Lower leg skin (tissue), 4 donors: ENCODE measurements around the gene SLC25A44. TPM values are rescaled to one million over a fixed set of nuclear protein-coding genes. Genes with fewer than 3 reads are reported as not detected.
A peak's percentile ranks its signal among the peaks of the same experiment; 100 is the strongest.

Experiments
- DNase-seq, 2 donors: peaks; one replicate each; pipeline ENCODE4 v3.0.0-alpha.2; 2019; ENCODE audit warnings: low spot score in 2 of 2
- H3K4me3 ChIP-seq: fragments of 200-600 bp; sonication (generic); 2 replicates; pipeline ENCODE4 v1.5.1; 2017; ENCODE audit warnings: mild to moderate bottlenecking, low read depth; ENCODE audit not compliant: poor library complexity, severe bottlenecking
- CTCF ChIP-seq, 3 donors: fragments of 450-650 bp; IDR thresholded peaks; one replicate each; pipeline ENCODE4 v1.5.1; 2016; ENCODE audit warnings: antibody characterized with exemption in 3 of 3, mild to moderate bottlenecking in 3 of 3, moderate library complexity in 2 of 3
- POLR2A ChIP-seq, 2 donors: fragments of 450-650 bp; IDR thresholded peaks; one replicate each; pipeline ENCODE4 v1.6.1; 2016 to 2017; ENCODE audit warnings: antibody characterized with exemption in 2 of 2, mild to moderate bottlenecking in 1 of 2, moderate library complexity in 1 of 2
- WGBS, 2 donors: methylation state at CpG; one replicate each; pipeline ENCODE4 v1.1.5; 2018; 5-methylcytosine and 5-hydroxymethylcytosine counted together
- intact Hi-C: fragments of 100-400 bp; cut with DNase I; formaldehyde crosslinking; loops from one replicate; pipeline ENCODE4 v1.15.0; 2023; ENCODE audit warnings: low total_unique reads
- total RNA-seq, 4 donors: library from RNA; depleted of rRNA; stranded (reverse); fragments of >200 nt; gene quantifications; one replicate each; pipeline ENCODE4 v1.1.0, GENCODE V29; 2016

SLC25A44 gene
- total RNA-seq, result 10 to 100 TPM; 11.3 to 15.3 (median 13.3) TPM

- intact Hi-C loops, result no loop called here
- TF ChIP-seq POLR2A (IDR thresholded peaks at IDR 0.05), result no peak
- TF ChIP-seq CTCF (IDR thresholded peaks at IDR 0.05), result no peak
- DNase-seq, result peak; percentile 98 to 99
- WGBS, 2 donors, result 1 to 4% methylated on average over 45 to 52 of the region's 59 CpGs
- H3K4me3 ChIP-seq, result peak within 1 kb of the TSS; percentile 74
These were observed at the start of gene SLC25A44 for GRCh38 chr1:156193488-156194299. SLC25A44 (plus strand) TSS chr1:156194104; CDS start chr1:156199848, 5,744 bp downstream.

GRCh38 chr1:156144742-156145141 is 49.2 kb upstream of the SLC25A44 start:
- no peak for DNase-seq
- WGBS, 2 donors, result 49 to 60% methylated on average over 5 of the region's 5 CpGs
- no peak overlapping the region for H3K4me3 ChIP-seq
- TF ChIP-seq POLR2A (IDR thresholded peaks at IDR 0.05), result no peak
- no peak for TF ChIP-seq CTCF (IDR thresholded peaks at IDR 0.05)
- intact Hi-C loops, result loop anchor here (5.0 kb wide), 1 partner anchor 78 kb away; no protein-coding TSS in a partner anchor

- DNase-seq, result no peak
- TF ChIP-seq POLR2A (IDR thresholded peaks at IDR 0.05) (no peak), CTCF (IDR thresholded peaks at IDR 0.05) (no peak)
- H3K4me3 ChIP-seq, result no peak overlapping the region
- intact Hi-C loops, result loop anchor here (5.0 kb wide), 1 partner anchor 77 kb away; no protein-coding TSS in a partner anchor
- 47 to 52% methylated on average over 2 of the region's 2 CpGs for WGBS, 2 donors
These were observed 48.3 kb upstream of the SLC25A44 start for GRCh38 chr1:156145650-156146019.

- peak; percentile 67 to 95 for DNase-seq
- TF ChIP-seq POLR2A (IDR thresholded peaks at IDR 0.05) (no peak), CTCF (IDR thresholded peaks at IDR 0.05) (no peak)
- 6 to 8% methylated on average over 13 of the region's 13 CpGs for WGBS, 2 donors
- H3K4me3 ChIP-seq, result no peak overlapping the region
- intact Hi-C loops, result loop anchor here (5.0 kb wide), 1 partner anchor 76 kb away; no protein-coding TSS in a partner anchor
These were observed 47.7 kb upstream of the SLC25A44 start for GRCh38 chr1:156146020-156146768.

GRCh38 chr1:156146769-156147405 is 47.0 kb upstream of the SLC25A44 start:
- 6 to 14% methylated on average over 9 of the region's 9 CpGs for WGBS, 2 donors
- no peak for TF ChIP-seq POLR2A (IDR thresholded peaks at IDR 0.05)
- no peak for TF ChIP-seq CTCF (IDR thresholded peaks at IDR 0.05)
- no peak overlapping the region for H3K4me3 ChIP-seq
- no peak for DNase-seq
- intact Hi-C loops, result loop anchor here (5.0 kb wide), 1 partner anchor 75 kb away; no protein-coding TSS in a partner anchor
